AML-193 (cell line): Measurements from ENCODE around the gene MAP3K15.
"Not testable (repeated sequence)": the region's sequence is repeated elsewhere in the genome, so short reads cannot be mapped to it uniquely, and the experiment has no call there.

Experiments used
- DNase-seq, 2 experiments: peaks; one replicate each; lab custom pipeline; 2025; lab: John Stamatoyannopoulos, UW

Gene MAP3K15

GRCh38 chrX:19532709-19533108, 17.4 kb upstream of the MAP3K15 start:
- DNase-seq, result no peak

GRCh38 chrX:19517965-19518364, 2.7 kb upstream of the MAP3K15 start:
- no peak for DNase-seq

- no peak for DNase-seq
These were observed 352 bp upstream of the MAP3K15 start for GRCh38 chrX:19515615-19516105.

- no peak for DNase-seq
These were observed 1.9 kb downstream of the MAP3K15 start for GRCh38 chrX:19513383-19513782.

- no peak for DNase-seq
These were observed 2.3 kb downstream of the MAP3K15 start for GRCh38 chrX:19512961-19513360.

GRCh38 chrX:19512359-19512758, 2.9 kb downstream of the MAP3K15 start:
- no peak for DNase-seq

- DNase-seq, result not testable (repeated sequence)
These were observed 3.5 kb downstream of the MAP3K15 start for GRCh38 chrX:19511796-19512195.

- no peak for DNase-seq
These were observed 18.6 kb downstream of the MAP3K15 start for GRCh38 chrX:19496711-19497110.

GRCh38 chrX:19487520-19488200, 27.6 kb downstream of the MAP3K15 start:
- no peak for DNase-seq

- no peak for DNase-seq
These were observed 35.9 kb downstream of the MAP3K15 start for GRCh38 chrX:19479458-19479857.

- DNase-seq, result not testable (repeated sequence)
These were observed 46.9 kb downstream of the MAP3K15 start for GRCh38 chrX:19468383-19468782.

- no peak for DNase-seq
These were observed 52.4 kb downstream of the MAP3K15 start for GRCh38 chrX:19462879-19463278.

- no peak for DNase-seq
These were observed 53.1 kb downstream of the MAP3K15 start for GRCh38 chrX:19462231-19462630.

- no peak for DNase-seq
These were observed 57.6 kb downstream of the MAP3K15 start for GRCh38 chrX:19457662-19458061.

- no peak for DNase-seq
These were observed 67.2 kb downstream of the MAP3K15 start for GRCh38 chrX:19448077-19448476.

- DNase-seq, result no peak
These were observed 68.9 kb downstream of the MAP3K15 start for GRCh38 chrX:19446397-19446796.

GRCh38 chrX:19445772-19446171, 69.5 kb downstream of the MAP3K15 start:
- DNase-seq, result not testable (repeated sequence)

- no peak for DNase-seq
These were observed 71.3 kb downstream of the MAP3K15 start for GRCh38 chrX:19443869-19444526.

- DNase-seq, result no peak
These were observed 74.6 kb downstream of the MAP3K15 start for GRCh38 chrX:19440713-19441112.

- DNase-seq, result not testable (repeated sequence)
These were observed 92.6 kb downstream of the MAP3K15 start for GRCh38 chrX:19422661-19423060.

GRCh38 chrX:19410259-19410658, 105.0 kb downstream of the MAP3K15 start:
- no peak for DNase-seq

- peak; percentile 13 to 19 for DNase-seq
These were observed 111.6 kb downstream of the MAP3K15 start for GRCh38 chrX:19403696-19404095.

- no peak for DNase-seq
These were observed 122.6 kb downstream of the MAP3K15 start for GRCh38 chrX:19392703-19393102.

GRCh38 chrX:19392078-19392477, 123.2 kb downstream of the MAP3K15 start:
- DNase-seq, result no peak
